Gastroesophageal sphincter (tissue), 3 donors: Measurements from ENCODE around the gene SORD.

ENCODE experiments used
- EP300 ChIP-seq: sonication (generic); formaldehyde crosslinking; IDR thresholded peaks from one replicate; pipeline ENCODE4 v1.6.1; 2017; ENCODE audit warnings: antibody characterized with exemption, mild to moderate bottlenecking
- POLR2A ChIP-seq, 2 donors: fragments of 450-650 bp; IDR thresholded peaks; one replicate each; pipeline ENCODE4 v1.6.1; 2017; ENCODE audit warnings: antibody characterized with exemption in 2 of 2, mild to moderate bottlenecking in 2 of 2, moderate library complexity in 1 of 2
- TF ChIP-seq, protein P1 (sequence below), 4 experiments: fragments of 200-600 bp in 2 of 4; fragments of 450-650 bp in 2 of 4; sonication (generic) in 1 of 4; IDR thresholded peaks; one replicate each; pipeline ENCODE4 v1.5.1; 2017 to 2019; ENCODE audit warnings: antibody characterized with exemption in 4 of 4, mild to moderate bottlenecking in 2 of 4, moderate library complexity in 2 of 4

DNA sequence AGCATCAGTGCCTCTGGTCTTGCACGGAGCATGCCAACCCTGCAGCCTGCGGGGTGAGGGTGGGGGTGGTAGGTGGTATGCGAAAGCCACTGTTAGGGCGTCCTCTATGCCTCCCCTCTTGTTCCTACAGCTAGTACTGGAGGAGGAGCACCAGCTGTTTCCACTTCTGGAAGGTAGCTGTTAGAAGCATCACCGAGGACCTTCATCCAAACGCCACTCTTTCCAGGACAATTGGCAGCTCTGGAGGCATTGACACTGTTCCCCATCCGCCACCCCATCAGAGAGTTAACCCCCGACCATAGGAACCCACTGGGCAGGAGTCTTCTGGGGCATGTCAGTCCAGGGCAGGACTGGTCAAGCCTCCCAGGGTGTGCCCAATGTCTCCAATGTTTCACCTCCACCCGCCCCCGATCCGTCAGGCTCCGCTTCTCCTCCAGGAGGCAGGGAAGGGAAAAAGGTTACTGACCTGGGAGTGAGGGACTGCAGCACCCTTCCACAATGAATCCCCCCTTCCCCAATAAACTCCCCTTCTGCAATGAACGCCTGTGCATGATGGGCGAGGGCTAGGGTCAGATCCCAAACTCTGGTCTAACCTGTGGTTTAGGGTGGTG lies 90.5 kb downstream of the SORD start:
- TF ChIP-seq, protein P1, sequence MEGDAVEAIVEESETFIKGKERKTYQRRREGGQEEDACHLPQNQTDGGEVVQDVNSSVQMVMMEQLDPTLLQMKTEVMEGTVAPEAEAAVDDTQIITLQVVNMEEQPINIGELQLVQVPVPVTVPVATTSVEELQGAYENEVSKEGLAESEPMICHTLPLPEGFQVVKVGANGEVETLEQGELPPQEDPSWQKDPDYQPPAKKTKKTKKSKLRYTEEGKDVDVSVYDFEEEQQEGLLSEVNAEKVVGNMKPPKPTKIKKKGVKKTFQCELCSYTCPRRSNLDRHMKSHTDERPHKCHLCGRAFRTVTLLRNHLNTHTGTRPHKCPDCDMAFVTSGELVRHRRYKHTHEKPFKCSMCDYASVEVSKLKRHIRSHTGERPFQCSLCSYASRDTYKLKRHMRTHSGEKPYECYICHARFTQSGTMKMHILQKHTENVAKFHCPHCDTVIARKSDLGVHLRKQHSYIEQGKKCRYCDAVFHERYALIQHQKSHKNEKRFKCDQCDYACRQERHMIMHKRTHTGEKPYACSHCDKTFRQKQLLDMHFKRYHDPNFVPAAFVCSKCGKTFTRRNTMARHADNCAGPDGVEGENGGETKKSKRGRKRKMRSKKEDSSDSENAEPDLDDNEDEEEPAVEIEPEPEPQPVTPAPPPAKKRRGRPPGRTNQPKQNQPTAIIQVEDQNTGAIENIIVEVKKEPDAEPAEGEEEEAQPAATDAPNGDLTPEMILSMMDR (IDR thresholded peaks at IDR 0.05) = no peak
- TF ChIP-seq POLR2A (IDR thresholded peaks at IDR 0.05) = no peak
- TF ChIP-seq EP300 = no peak
